ENCODE data around the gene PRSS1. TPM values are rescaled to one million over a fixed set of nuclear protein-coding genes. Genes with fewer than 3 reads are reported as not detected.
A peak's percentile ranks its signal among the peaks of the same experiment; 100 is the strongest.

The PRSS1 gene
- total RNA-seq, 1 donor from 2014 or later, result not detected

- DNase-seq, result no peak
These were observed 46.1 kb downstream of the PRSS1 start for GRCh38 chr7:142795339-142795863.

GRCh38 chr7:142796001-142796500, 46.8 kb downstream of the PRSS1 start:
- no peak for DNase-seq

GRCh38 chr7:142796501-142797390, 47.5 kb downstream of the PRSS1 start:
- DNase-seq, result peak; percentile 30

DNA sequence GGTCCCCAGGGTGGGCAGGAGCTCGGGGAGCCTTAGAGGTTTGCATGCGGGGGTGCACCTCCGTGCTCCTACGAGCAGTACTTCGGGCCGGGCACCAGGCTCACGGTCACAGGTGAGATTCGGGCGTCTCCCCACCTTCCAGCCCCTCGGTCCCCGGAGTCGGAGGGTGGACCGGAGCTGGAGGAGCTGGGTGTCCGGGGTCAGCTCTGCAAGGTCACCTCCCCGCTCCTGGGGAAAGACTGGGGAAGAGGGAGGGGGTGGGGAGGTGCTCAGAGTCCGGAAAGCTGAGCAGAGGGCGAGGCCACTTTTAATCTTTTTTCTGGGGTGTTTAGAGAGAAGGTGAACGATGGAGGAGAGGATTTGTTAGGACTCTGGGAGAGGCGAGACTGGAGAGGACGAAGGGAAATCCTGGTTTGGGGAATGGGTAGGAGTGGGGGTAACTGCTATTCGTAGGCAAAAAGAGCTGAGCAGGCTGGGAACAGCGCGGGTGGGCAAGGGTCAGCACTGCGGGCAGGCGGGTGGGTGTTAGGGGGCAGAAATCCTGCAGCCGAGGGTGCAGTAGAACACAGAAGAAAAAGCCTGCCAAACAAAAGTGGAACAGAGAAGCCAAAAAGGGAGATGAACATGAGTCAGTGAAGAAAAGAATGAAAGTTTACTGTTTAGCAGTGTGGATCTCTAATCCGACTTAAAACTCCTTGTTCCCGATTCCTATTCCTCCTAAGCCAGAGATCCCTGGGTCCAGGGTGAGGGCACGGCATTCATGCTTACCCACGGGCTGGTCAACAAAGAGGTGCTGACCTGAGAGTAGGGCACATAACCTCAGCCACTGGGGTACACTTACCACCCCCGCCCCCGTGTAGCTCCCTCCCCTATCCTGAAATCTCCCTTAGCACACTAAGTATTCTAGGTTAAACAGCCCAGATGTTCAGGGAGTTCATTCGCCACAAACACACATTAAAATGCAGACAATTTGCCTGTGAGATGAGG, 48.4 kb downstream of the PRSS1 start:
- DNase-seq, result peak; percentile 14

DNA sequence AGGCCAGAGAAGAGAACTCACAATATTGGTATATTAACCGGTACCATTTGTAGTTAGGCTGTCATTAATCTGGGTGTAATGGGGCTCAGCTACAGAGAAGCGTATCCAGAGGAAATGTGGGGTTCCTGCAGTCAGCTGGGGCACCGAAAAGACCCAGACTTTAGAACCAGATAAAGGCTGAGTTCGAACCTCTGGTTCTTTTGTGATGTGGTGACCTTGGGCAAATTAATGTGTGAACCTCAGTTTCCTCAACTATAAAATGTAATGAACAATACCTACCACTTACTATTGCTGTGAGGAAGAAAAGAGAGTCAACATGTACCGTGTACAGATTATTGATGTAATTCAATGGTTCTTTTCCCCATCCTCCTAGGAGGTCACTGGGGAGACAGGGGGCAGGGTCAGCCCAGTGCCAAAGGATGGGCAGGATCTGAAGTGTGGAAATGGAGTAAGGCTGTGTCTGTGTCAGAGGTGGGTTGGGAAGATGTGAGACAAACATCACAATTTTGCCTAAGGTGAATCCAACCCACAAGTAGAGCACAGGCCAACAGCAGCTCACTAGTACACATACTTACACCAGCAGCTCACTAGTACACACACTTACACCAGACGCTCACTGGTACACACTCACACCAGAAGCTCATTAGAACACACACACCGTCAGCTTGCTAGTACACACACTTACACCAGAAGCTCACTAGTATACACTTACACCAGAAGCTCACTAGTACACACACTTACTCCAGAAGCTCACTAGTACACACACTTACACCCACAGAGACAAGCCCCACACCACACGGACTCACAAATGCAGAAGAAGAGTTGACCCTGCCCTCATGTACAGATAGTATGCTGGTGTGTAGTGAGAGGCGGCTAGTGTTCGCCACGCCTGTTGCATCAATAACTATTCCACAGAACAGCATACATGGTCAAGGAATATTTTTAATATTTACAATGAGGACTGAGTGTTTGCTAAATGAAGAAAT, 49.5 kb downstream of the PRSS1 start:
- DNase-seq, result no peak

GRCh38 chr7:142799437-142799835, 50.2 kb downstream of the PRSS1 start:
- DNase-seq, result no peak

DNA sequence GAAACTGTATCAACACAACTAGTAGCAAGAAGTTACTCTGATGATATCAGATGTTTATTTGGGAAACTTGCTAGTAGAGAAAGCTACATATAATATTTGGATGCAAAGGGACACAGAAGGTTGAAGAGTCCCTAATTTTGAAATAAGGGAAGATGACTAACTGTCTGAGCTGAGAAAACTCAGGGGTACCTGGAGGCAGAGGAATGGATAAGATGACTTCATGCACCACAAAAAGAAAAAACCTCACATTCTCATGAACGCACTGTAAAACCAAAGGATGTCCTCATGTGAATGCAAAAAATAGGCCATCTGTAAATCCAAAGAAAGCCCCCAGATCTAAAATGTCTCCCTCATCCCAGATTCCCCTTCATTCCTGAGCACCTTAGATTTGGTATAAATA, 50.8 kb downstream of the PRSS1 start:
- DNase-seq, result no peak

- no peak for DNase-seq
These were observed 51.5 kb downstream of the PRSS1 start for GRCh38 chr7:142800699-142801260.

GRCh38 chr7:142801601-142802295, 52.5 kb downstream of the PRSS1 start:
- no peak for DNase-seq

DNA sequence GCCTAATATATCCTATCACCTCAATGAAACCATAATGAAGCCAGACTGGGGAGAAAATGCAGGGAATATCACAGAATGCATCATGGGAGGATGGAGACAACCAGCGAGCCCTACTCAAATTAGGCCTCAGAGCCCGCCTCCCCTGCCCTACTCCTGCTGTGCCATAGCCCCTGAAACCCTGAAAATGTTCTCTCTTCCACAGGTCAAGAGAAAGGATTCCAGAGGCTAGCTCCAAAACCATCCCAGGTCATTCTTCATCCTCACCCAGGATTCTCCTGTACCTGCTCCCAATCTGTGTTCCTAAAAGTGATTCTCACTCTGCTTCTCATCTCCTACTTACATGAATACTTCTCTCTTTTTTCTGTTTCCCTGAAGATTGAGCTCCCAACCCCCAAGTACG, 53.0 kb downstream of the PRSS1 start:
- DNase-seq, result no peak

Other genes starting within 250 kb of the PRSS1 start
- not detected in 2 replicates for gene PRSS2, start 21.5 kb downstream of the PRSS1 start, total RNA-seq
- under 0.01 and 0.09 TPM in 2 replicates for gene EPHB6, start 105.6 kb downstream of the PRSS1 start, total RNA-seq
- gene TRPV6, start 136.3 kb downstream of the PRSS1 start, total RNA-seq, result not detected in 2 replicates
- gene TRPV5, start 184.3 kb downstream of the PRSS1 start, total RNA-seq, result not detected in 2 replicates
- gene LLCFC1, start 190.0 kb downstream of the PRSS1 start, total RNA-seq, result not detected in 2 replicates
- not detected in 2 replicates for gene KEL, start 212.9 kb downstream of the PRSS1 start, total RNA-seq